ENCODE results near the gene COX7A2.
A peak's percentile ranks its signal among the peaks of the same experiment; 100 is the strongest.

COX7A2 gene

GRCh38 chr6:75243333-75244062 is at the start of gene COX7A2:
TSS of gene COX7A2 (minus strand) at chr6:75243801. CDS start at chr6:75243734, 67 bp downstream.
- DNase-seq = peak; percentile 98

GRCh38 chr6:75292555-75292954 is 49.0 kb upstream of the COX7A2 start:
- DNase-seq = no peak

GRCh38 chr6:75291744-75292143 is 48.1 kb upstream of the COX7A2 start:
- DNase-seq = no peak

- no peak for DNase-seq
Observed at GRCh38 chr6:75291331-75291730, 47.7 kb upstream of the COX7A2 start.

GRCh38 chr6:75290136-75290945 is 46.7 kb upstream of the COX7A2 start:
- DNase-seq = no peak

GRCh38 chr6:75288023-75288422 is 44.4 kb upstream of the COX7A2 start:
- no peak for DNase-seq

- peak; percentile 79 to 81 for DNase-seq
Observed at GRCh38 chr6:75287424-75287823, 43.8 kb upstream of the COX7A2 start.

GRCh38 chr6:75286955-75287354 is 43.4 kb upstream of the COX7A2 start:
- DNase-seq = no peak

- no peak for DNase-seq
Observed at GRCh38 chr6:75285283-75285639, 41.7 kb upstream of the COX7A2 start.

GRCh38 chr6:75284632-75285282 is 41.2 kb upstream of the COX7A2 start, which contains the start of gene TMEM30A:
TSS of gene TMEM30A (minus strand) at chr6:75284792. CDS start at chr6:75284638, 154 bp downstream.
- peak; percentile 99 for DNase-seq

GRCh38 chr6:75283907-75284631 is 40.5 kb upstream of the COX7A2 start:
- DNase-seq = peak; percentile 52 to 53

GRCh38 chr6:75282706-75283105 is 39.1 kb upstream of the COX7A2 start:
- no peak for DNase-seq

GRCh38 chr6:75281653-75282052 is 38.1 kb upstream of the COX7A2 start:
- no peak for DNase-seq

GRCh38 chr6:75280131-75280855 is 36.7 kb upstream of the COX7A2 start:
- DNase-seq = no peak

GRCh38 chr6:75279418-75279817 is 35.8 kb upstream of the COX7A2 start:
- no peak for DNase-seq

- DNase-seq = no peak
Observed at GRCh38 chr6:75278474-75279077, 35.0 kb upstream of the COX7A2 start.

- no peak for DNase-seq
Observed at GRCh38 chr6:75275067-75275466, 31.5 kb upstream of the COX7A2 start.

- DNase-seq = no peak
Observed at GRCh38 chr6:75273009-75273408, 29.4 kb upstream of the COX7A2 start.

- DNase-seq = no peak
Observed at GRCh38 chr6:75272145-75272840, 28.7 kb upstream of the COX7A2 start.

- DNase-seq = no peak
Observed at GRCh38 chr6:75268988-75269354, 25.4 kb upstream of the COX7A2 start.
